MM.1S (cell line): ENCODE measurements around the gene CALD1.

Experiments
- CTCF ChIP-seq: fragments of 300-600 bp; sonication (generic); IDR thresholded peaks from 2 replicates; pipeline ENCODE4 v1.5.1; 2016; ENCODE audit warnings: antibody characterized with exemption, low read length, mixed read lengths
- EZH2phosphoT487 ChIP-seq: fragments of 300-600 bp; sonication (generic); IDR thresholded peaks from 2 replicates; pipeline ENCODE4 v1.6.1; 2018; ENCODE audit warnings: antibody characterized with exemption, low read length

DNA sequence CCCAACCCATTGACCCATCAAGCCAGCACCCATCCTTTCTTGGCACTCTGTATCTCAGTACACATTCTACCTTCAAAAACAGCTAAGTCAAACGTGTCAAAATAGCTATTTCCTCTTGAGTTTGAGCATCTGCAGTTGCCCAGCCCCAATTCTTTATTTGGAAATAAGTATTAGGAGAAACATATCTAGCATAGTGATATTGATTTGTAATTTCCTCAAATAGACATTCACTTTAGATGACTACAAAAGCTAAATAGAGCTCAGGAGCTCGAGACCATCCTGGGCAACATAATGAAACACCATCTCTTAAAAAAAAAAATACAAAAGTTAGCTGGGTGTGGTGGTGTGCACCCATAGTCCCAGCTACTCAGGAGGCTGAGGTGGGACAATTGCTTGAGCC, 147.6 kb downstream of the CALD1 start:
- TF ChIP-seq CTCF (no peak), EZH2phosphoT487 (no peak)
